HepG2 (cell line): ENCODE measurements around the gene KRT81. TPM values are rescaled to one million over a fixed set of nuclear protein-coding genes. Genes with fewer than 3 reads are reported as not detected.

Source experiments
- ATAC-seq: fragments of 200-7000 bp; cut with Tn5 transposase; 3 replicates; pipeline ENCODE4 v1.9.1; 2020; ENCODE audit warnings: mild to moderate bottlenecking, moderate library complexity
- BruUV-seq: library from RNA; stranded (reverse); fragments of 400-500 nt; replicated peaks from 2 replicates; lab custom pipeline; 2021; lab: Mats Ljungman, UMichigan
- CTCF ChIA-PET: fragments of 300-600 bp; formaldehyde crosslinking; extraction: SDS; loops from one replicate; lab custom pipeline; 2021; ENCODE audit warnings: low total read pairs, inconsistent platforms, low intra/inter-chr PET ratio; lab: Yijun Ruan, JAX
- POLR2A ChIA-PET: fragments of 350-600 bp; sonication (Branson Sonifier 250); formaldehyde crosslinking; loops from one replicate; lab custom pipeline; 2020; ENCODE audit warnings: antibody characterized with exemption, inconsistent platforms; lab: Yijun Ruan, JAX
- DNase-seq: peaks from one replicate; pipeline ENCODE4 v3.0.0-alpha.2; 2015; ENCODE audit warnings: low spot score
- FAIRE-seq: peaks from 3 replicates; lab custom pipeline; 2011; peaks lifted over from hg19 to GRCh38; lab: Jason Lieb, UNC
- H2AFZ ChIP-seq: one replicate; pipeline ENCODE4 v1.6.1; 2011; ENCODE audit warnings: low read length, inconsistent platforms
- H3K27ac ChIP-seq: fragments of 300-600 bp; 3 replicates; pipeline ENCODE4 v1.8.0; 2011; ENCODE audit warnings: mixed run types, mild to moderate bottlenecking, mixed read lengths, low read length, inconsistent platforms; ENCODE audit not compliant: insufficient read depth; ENCODE audit errors: extremely low read length
- H3K27me3 ChIP-seq, 2 experiments: fragments of 200-600 bp in 1 of 2; 2 replicates in 1 of 2; 3 replicates in 1 of 2; pipeline versions ENCODE4 v1.6.0 to v1.8.0; 2011; ENCODE audit warnings: low read length in 2 of 2, mild to moderate bottlenecking in 2 of 2, moderate library complexity in 2 of 2, inconsistent platforms in 1 of 2; ENCODE audit not compliant: insufficient read depth in 2 of 2, control insufficient read depth in 1 of 2
- H3K36me3 ChIP-seq, 2 experiments: fragments of 200-600 bp in 1 of 2; replicated peaks in 1 of 2; 2 replicates in 1 of 2; 3 replicates in 1 of 2; pipeline versions ENCODE4 v1.5.1 to v1.8.0; 2011; ENCODE audit warnings: low read length in 2 of 2, inconsistent platforms in 1 of 2; ENCODE audit not compliant: insufficient read depth in 2 of 2, control insufficient read depth in 1 of 2
- H3K4me1 ChIP-seq: 2 replicates; pipeline ENCODE4 v1.5.1; 2012; ENCODE audit warnings: low read length, inconsistent platforms; ENCODE audit not compliant: insufficient read depth
- H3K4me2 ChIP-seq: 2 replicates; pipeline ENCODE4 v1.6.0; 2011; ENCODE audit warnings: low read depth, low read length, inconsistent platforms
- H3K4me3 ChIP-seq, 3 experiments: fragments of 200-600 bp in 1 of 3; sonication (generic), shearing (Covaris generic) in 1 of 3; replicated peaks in 1 of 3; 2 replicates each; pipeline ENCODE4 v1.5.1; 2011 to 2016; ENCODE audit warnings: low read length in 3 of 3, inconsistent platforms in 2 of 3, low read depth in 2 of 3, mild to moderate bottlenecking in 2 of 3, control low read depth in 1 of 3, mixed read lengths in 1 of 3; ENCODE audit not compliant: insufficient read depth in 1 of 3
- H3K79me2 ChIP-seq: one replicate; pipeline ENCODE4 v1.6.1; 2011; ENCODE audit warnings: low read length, inconsistent platforms; ENCODE audit not compliant: insufficient read depth
- H3K9ac ChIP-seq: 2 replicates; pipeline ENCODE4 v1.6.0; 2011; ENCODE audit warnings: mild to moderate bottlenecking, low read depth, low read length, inconsistent platforms; ENCODE audit not compliant: insufficient read depth
- H3K9me3 ChIP-seq: 2 replicates; pipeline ENCODE4 v1.5.1; 2012; ENCODE audit warnings: mild to moderate bottlenecking, low read length
- H4K20me1 ChIP-seq: 2 replicates; pipeline ENCODE4 v1.6.0; 2011; ENCODE audit warnings: inconsistent platforms, mild to moderate bottlenecking, low read length, moderate library complexity; ENCODE audit not compliant: insufficient read depth
- DRAP1 ChIP-seq: IDR thresholded peaks from 2 replicates; pipeline ENCODE4 v1.6.1; 2016; ENCODE audit warnings: missing genetic modification reagents, missing compliant biosample characterization
- ETV5 ChIP-seq: IDR thresholded peaks from 2 replicates; pipeline ENCODE4 v1.6.1; 2018; ENCODE audit warnings: missing biosample characterization, missing genetic modification reagents, inconsistent platforms, borderline replicate concordance
- FOSL2 ChIP-seq: sonication (generic); formaldehyde crosslinking; IDR thresholded peaks from 2 replicates; pipeline ENCODE4 v1.4.0; 2020; ENCODE audit warnings: missing genetic modification reagents
- HDAC2 ChIP-seq: sonication (generic); formaldehyde crosslinking; IDR thresholded peaks from 2 replicates; pipeline ENCODE4 v1.4.0; 2020; ENCODE audit warnings: missing genetic modification reagents
- HIVEP1 ChIP-seq: sonication (generic); formaldehyde crosslinking; IDR thresholded peaks from 2 replicates; pipeline ENCODE4 v1.4.0; 2020; ENCODE audit warnings: mild to moderate bottlenecking, missing genetic modification reagents
- KDM6A ChIP-seq: IDR thresholded peaks from 2 replicates; pipeline ENCODE4 v1.6.1; 2016; ENCODE audit warnings: low read depth
- PHF21A ChIP-seq: sonication (generic); formaldehyde crosslinking; IDR thresholded peaks from 2 replicates; pipeline ENCODE4 v1.5.0; 2020; ENCODE audit warnings: mild to moderate bottlenecking, missing genetic modification reagents
- ZFP1 ChIP-seq: IDR thresholded peaks from 2 replicates; pipeline ENCODE4 v1.6.1; 2016
- ZNF207 ChIP-seq: fragments of 450-650 bp; IDR thresholded peaks from 2 replicates; pipeline ENCODE4 v1.6.1; 2016; ENCODE audit warnings: antibody characterized with exemption, borderline replicate concordance
- ZNF503 ChIP-seq: sonication (generic); formaldehyde crosslinking; IDR thresholded peaks from 2 replicates; pipeline ENCODE4 v1.4.0; 2020; ENCODE audit warnings: missing genetic modification reagents
- ZNF703 ChIP-seq: sonication (generic); formaldehyde crosslinking; IDR thresholded peaks from 2 replicates; pipeline ENCODE4 v1.5.1; 2020; ENCODE audit warnings: missing genetic modification reagents, mild to moderate bottlenecking, moderate library complexity, borderline replicate concordance
- ZNF790 ChIP-seq: sonication (generic); formaldehyde crosslinking; IDR thresholded peaks from 2 replicates; pipeline ENCODE4 v1.8.0; 2022; ENCODE audit warnings: missing genetic modification reagents, mild to moderate bottlenecking, borderline replicate concordance
- ZSCAN30 ChIP-seq: sonication (generic); formaldehyde crosslinking; IDR thresholded peaks from 2 replicates; pipeline ENCODE4 v1.5.0; 2020; ENCODE audit warnings: mild to moderate bottlenecking, missing genetic modification reagents
- WGBS: methylation state at CpG from one replicate; pipeline ENCODE4 v1.1.6; 2017; ENCODE audit warnings: low lambda C conversion rate; 5-methylcytosine and 5-hydroxymethylcytosine counted together
- in situ Hi-C: cut with HindIII; loops from 2 replicates; pipeline ENCODE4 v1.10.0; 2017; ENCODE audit warnings: low pct_unique_long_range_greater_than_20kb; ENCODE audit not compliant: extremely low pct_ligation_motif_present
- intact Hi-C: fragments of 100-400 bp; cut with micrococcal nuclease; formaldehyde crosslinking; loops from one replicate; pipeline ENCODE4 v1.10.0; 2022; ENCODE audit not compliant: unreplicated experiment
- polyA plus RNA-seq, 8 experiments: library from polyadenylated mRNA; depleted of rRNA in 3 of 8; stranded (reverse) in 7 of 8; unstranded in 1 of 8; fragments of >200 nt; fragmentation: Illumina TruSeq in 4 of 8; extraction: Trizol in 4 of 8; gene quantifications; 2 replicates each; pipeline versions ENCODE4 v1.2.1 to v1.2.3, GENCODE V29; 2011 to 2016; ENCODE audit warnings: low read depth in 4 of 8, missing spikeins in 1 of 8, mixed read lengths in 1 of 8; ENCODE audit not compliant: insufficient read depth in 1 of 8
- total RNA-seq, 5 experiments: library from RNA; depleted of rRNA; stranded (reverse); fragments of >200 nt; fragmentation: Illumina TruSeq; extraction: Trizol; gene quantifications; 2 replicates each; pipeline ENCODE4 v1.2.3, GENCODE V29; 2016; ENCODE audit warnings: low read depth in 1 of 5
- TF ChIP-seq, protein P1 (sequence below): sonication (generic); formaldehyde crosslinking; IDR thresholded peaks from 2 replicates; pipeline ENCODE4 v1.4.0; 2020; ENCODE audit warnings: mild to moderate bottlenecking, missing genetic modification reagents

Gene KRT81
- total and polyA plus RNA-seq, 2 of the 13 experiments (the other 11 are each of a cell fraction or from before 2014, with no cell fraction given) = not detected

- no peak for TF ChIP-seq KDM6A (CRISPR knock-in tag)
- no peak for TF ChIP-seq ZNF207
- TF ChIP-seq PHF21A (CRISPR knock-in tag) = no peak
- no peak for TF ChIP-seq ZNF703 (CRISPR knock-in tag)
- no peak for TF ChIP-seq FOSL2
- no peak for TF ChIP-seq HIVEP1
- no peak for TF ChIP-seq ZNF503 (CRISPR knock-in tag)
These were observed 41.8 kb downstream of the KRT81 start (continued) for GRCh38 chr12:52249511-52250047.

GRCh38 chr12:52248541-52249461 is 42.5 kb downstream of the KRT81 start:
- intact Hi-C loops (no loop called here), in situ Hi-C loops (no loop called here)
- Histone ChIP-seq H3K27me3 (peaks cover 6 to 55% of the 10 kb centered on the region in 2 experiments; a peak in 4 of 5 replicates), H3K9ac (no peak overlapping the region), H3K4me2 (no peak overlapping the region), H2AFZ (no peak overlapping the region), H3K4me3 (no peak overlapping the region), H3K9me3 (no peaks in the 10 kb centered on the region), H3K27ac (no peak overlapping the region), H3K4me1 (peaks cover 20% of the 10 kb centered on the region), H3K79me2 (no peaks in the 10 kb centered on the region), H3K36me3 (no peaks in the 10 kb centered on the region), H4K20me1 (no peaks in the 10 kb centered on the region)
- DNase-seq (no peak), FAIRE-seq (no peak), ATAC-seq (no peak)
- BruUV-seq = no TSS peak
- 21% methylated on average over 4 of the region's 18 CpGs for WGBS
- POLR2A ChIA-PET = no interaction called here
- CTCF ChIA-PET = no interaction called here
- TF ChIP-seq HDAC2 (CRISPR knock-in tag) (no peak), ETV5 (CRISPR knock-in tag) (no peak), DRAP1 (CRISPR knock-in tag) (no peak), ZFP1 (no peak), ZSCAN30 (CRISPR knock-in tag) (no peak), ZNF207 (no peak), ZNF790 (CRISPR knock-in tag) (no peak)
- TF ChIP-seq, protein P1, sequence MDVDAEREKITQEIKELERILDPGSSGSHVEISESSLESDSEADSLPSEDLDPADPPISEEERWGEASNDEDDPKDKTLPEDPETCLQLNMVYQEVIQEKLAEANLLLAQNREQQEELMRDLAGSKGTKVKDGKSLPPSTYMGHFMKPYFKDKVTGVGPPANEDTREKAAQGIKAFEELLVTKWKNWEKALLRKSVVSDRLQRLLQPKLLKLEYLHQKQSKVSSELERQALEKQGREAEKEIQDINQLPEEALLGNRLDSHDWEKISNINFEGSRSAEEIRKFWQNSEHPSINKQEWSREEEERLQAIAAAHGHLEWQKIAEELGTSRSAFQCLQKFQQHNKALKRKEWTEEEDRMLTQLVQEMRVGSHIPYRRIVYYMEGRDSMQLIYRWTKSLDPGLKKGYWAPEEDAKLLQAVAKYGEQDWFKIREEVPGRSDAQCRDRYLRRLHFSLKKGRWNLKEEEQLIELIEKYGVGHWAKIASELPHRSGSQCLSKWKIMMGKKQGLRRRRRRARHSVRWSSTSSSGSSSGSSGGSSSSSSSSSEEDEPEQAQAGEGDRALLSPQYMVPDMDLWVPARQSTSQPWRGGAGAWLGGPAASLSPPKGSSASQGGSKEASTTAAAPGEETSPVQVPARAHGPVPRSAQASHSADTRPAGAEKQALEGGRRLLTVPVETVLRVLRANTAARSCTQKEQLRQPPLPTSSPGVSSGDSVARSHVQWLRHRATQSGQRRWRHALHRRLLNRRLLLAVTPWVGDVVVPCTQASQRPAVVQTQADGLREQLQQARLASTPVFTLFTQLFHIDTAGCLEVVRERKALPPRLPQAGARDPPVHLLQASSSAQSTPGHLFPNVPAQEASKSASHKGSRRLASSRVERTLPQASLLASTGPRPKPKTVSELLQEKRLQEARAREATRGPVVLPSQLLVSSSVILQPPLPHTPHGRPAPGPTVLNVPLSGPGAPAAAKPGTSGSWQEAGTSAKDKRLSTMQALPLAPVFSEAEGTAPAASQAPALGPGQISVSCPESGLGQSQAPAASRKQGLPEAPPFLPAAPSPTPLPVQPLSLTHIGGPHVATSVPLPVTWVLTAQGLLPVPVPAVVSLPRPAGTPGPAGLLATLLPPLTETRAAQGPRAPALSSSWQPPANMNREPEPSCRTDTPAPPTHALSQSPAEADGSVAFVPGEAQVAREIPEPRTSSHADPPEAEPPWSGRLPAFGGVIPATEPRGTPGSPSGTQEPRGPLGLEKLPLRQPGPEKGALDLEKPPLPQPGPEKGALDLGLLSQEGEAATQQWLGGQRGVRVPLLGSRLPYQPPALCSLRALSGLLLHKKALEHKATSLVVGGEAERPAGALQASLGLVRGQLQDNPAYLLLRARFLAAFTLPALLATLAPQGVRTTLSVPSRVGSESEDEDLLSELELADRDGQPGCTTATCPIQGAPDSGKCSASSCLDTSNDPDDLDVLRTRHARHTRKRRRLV (CRISPR knock-in tag) = no peak
